Ishikawa (cell line): Measurements from ENCODE around the gene TLE4.

Experiments used
- NFIC ChIP-seq: IDR thresholded peaks from 2 replicates; pipeline ENCODE4 v1.6.1; 2012
- USF1 ChIP-seq: IDR thresholded peaks from 2 replicates; pipeline ENCODE4 v1.6.1; 2012

- no peak for TF ChIP-seq USF1
- TF ChIP-seq NFIC = no peak
Measured at GRCh38 chr9:79577969-79578723, 6.4 kb downstream of the TLE4 start.
